ENCODE results near the gene CHAF1A.

Gene CHAF1A

DNA sequence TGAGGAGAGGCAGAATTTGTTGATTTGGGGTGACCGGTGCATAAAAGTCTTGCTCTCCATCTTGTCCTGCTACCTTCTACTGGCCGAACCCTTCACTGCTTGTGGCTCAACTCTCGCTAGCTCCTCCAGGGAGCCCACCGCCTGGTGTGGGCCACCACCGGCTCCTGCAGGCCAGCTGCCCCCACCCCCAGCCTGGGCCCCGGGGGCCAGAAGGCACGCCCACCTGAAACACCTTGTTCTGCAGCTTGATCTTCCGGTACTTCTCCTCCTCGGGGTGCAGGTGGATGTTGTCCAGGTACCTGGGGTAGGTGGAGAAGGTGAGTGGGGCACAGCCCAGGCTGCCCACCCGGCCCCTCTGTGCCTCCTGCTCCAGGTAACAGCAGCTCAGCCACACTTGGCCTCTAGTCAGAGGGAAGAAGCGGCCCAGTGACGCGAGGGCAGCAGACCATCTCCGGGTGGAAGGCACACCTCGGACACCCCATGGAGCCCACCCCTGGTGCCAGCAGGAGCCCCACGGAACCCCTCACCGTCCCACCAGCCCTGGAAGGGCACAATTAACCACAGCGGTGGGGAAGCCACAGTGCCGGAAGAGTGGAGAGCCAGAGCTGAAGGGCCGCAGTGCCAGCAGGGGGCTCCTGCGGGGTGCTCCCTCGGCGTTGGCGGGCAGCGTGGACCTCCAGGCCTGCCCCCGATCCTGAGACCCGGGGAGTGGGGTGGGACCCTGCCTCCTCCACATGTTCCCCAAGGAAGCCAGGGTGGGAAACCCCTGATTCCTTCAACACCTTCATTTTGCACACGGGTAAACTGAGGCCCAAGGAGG is 45.1 kb downstream of the CHAF1A start:
- Histone ChIP-seq H2AFZ (ENCODE audit: low read depth, low read length, severe bottlenecking) (no peak overlapping the region), H3K9ac (ENCODE audit: low read length) (no peak overlapping the region), H3K79me2 (ENCODE audit: insufficient read depth, low read length) (no peaks in the 10 kb centered on the region), H3K4me3 (ENCODE audit: insufficient read depth, low read length, poor library complexity, severe bottlenecking) (no peak overlapping the region), H3K27me3 (ENCODE audit: low read length) (no peaks in the 10 kb centered on the region), H3K9me3 (ENCODE audit: insufficient read depth, low read length) (no peaks in the 10 kb centered on the region), H3K9me2 (replicated peaks; ENCODE audit: insufficient read depth, low read length) (no peaks in the 10 kb centered on the region), H4K20me1 (ENCODE audit: low read depth, low read length) (no peaks in the 10 kb centered on the region), H3K4me2 (ENCODE audit: low read depth, low read length, poor library complexity, severe bottlenecking) (no peak overlapping the region), H3K27ac (ENCODE audit: low read depth, low read length) (no peak overlapping the region), H3K36me3 (ENCODE audit: low read length) (no peaks in the 10 kb centered on the region), H3F3A (ENCODE audit: insufficient read depth) (peaks cover 6% of the 10 kb centered on the region; the same call in 1 of the 2 replicates)
- TF ChIP-seq CTCF (IDR thresholded peaks at IDR 0.05; ENCODE audit: insufficient read depth, low read length, poor library complexity, severe bottlenecking) (no peak), EZH2phosphoT487 (conservative IDR thresholded peaks at IDR 0.05; ENCODE audit: low read length) (no peak)

GRCh38 chr19:4448147-4448985 is 45.9 kb downstream of the CHAF1A start:
- no peaks in the 10 kb centered on the region for H3K9me3 ChIP-seq (ENCODE audit: insufficient read depth, low read length)
- no peaks in the 10 kb centered on the region for H3K9me2 ChIP-seq (replicated peaks; ENCODE audit: insufficient read depth, low read length)
- H3K27ac ChIP-seq (ENCODE audit: low read depth, low read length) = no peak overlapping the region
- H3K36me3 ChIP-seq (ENCODE audit: low read length) = no peaks in the 10 kb centered on the region
- H3K4me3 ChIP-seq (ENCODE audit: insufficient read depth, low read length, poor library complexity, severe bottlenecking) = no peak overlapping the region
- no peaks in the 10 kb centered on the region for H3K79me2 ChIP-seq (ENCODE audit: insufficient read depth, low read length)
- TF ChIP-seq EZH2phosphoT487 (conservative IDR thresholded peaks at IDR 0.05; ENCODE audit: low read length) = no peak
- TF ChIP-seq CTCF (IDR thresholded peaks at IDR 0.05; ENCODE audit: insufficient read depth, low read length, poor library complexity, severe bottlenecking) = no peak
- no peaks in the 10 kb centered on the region for H4K20me1 ChIP-seq (ENCODE audit: low read depth, low read length)
- no peak overlapping the region for H3K9ac ChIP-seq (ENCODE audit: low read length)
- peaks cover 6% of the 10 kb centered on the region; the same call in 1 of the 2 replicates for H3F3A ChIP-seq (ENCODE audit: insufficient read depth)
- H3K4me2 ChIP-seq (ENCODE audit: low read depth, low read length, poor library complexity, severe bottlenecking) = no peak overlapping the region
- H2AFZ ChIP-seq (ENCODE audit: low read depth, low read length, severe bottlenecking) = no peak overlapping the region
- H3K27me3 ChIP-seq (ENCODE audit: low read length) = no peaks in the 10 kb centered on the region

- Histone ChIP-seq H3K36me3 (ENCODE audit: low read length) (no peaks in the 10 kb centered on the region), H3K27ac (ENCODE audit: low read depth, low read length) (no peak overlapping the region)
- TF ChIP-seq EZH2phosphoT487 (conservative IDR thresholded peaks at IDR 0.05; ENCODE audit: low read length) (no peak), CTCF (IDR thresholded peaks at IDR 0.05; ENCODE audit: insufficient read depth, low read length, poor library complexity, severe bottlenecking) (no peak)
Observed at GRCh38 chr19:4449022-4449638, 46.7 kb downstream of the CHAF1A start.

More at GRCh38 chr19:4449022-4449638, 46.7 kb downstream of the CHAF1A start:
- Histone ChIP-seq H3K9me3 (ENCODE audit: insufficient read depth, low read length) (no peaks in the 10 kb centered on the region), H3K9ac (ENCODE audit: low read length) (no peak overlapping the region), H3K4me3 (ENCODE audit: insufficient read depth, low read length, poor library complexity, severe bottlenecking) (no peak overlapping the region), H3K79me2 (ENCODE audit: insufficient read depth, low read length) (no peaks in the 10 kb centered on the region), H3F3A (ENCODE audit: insufficient read depth) (peaks cover 6% of the 10 kb centered on the region; the same call in 1 of the 2 replicates), H4K20me1 (ENCODE audit: low read depth, low read length) (no peaks in the 10 kb centered on the region), H3K27me3 (ENCODE audit: low read length) (no peaks in the 10 kb centered on the region), H3K4me2 (ENCODE audit: low read depth, low read length, poor library complexity, severe bottlenecking) (no peak overlapping the region), H2AFZ (ENCODE audit: low read depth, low read length, severe bottlenecking) (no peak overlapping the region), H3K9me2 (replicated peaks; ENCODE audit: insufficient read depth, low read length) (no peaks in the 10 kb centered on the region)
